Measurements from ENCODE around the gene PRKAG2.

- TF ChIP-seq CTCF (IDR thresholded peaks at IDR 0.05) (no peak), POLR2A (IDR thresholded peaks at IDR 0.05) (no peak)
These were observed 28.4 kb upstream of the PRKAG2 start for GRCh38 chr7:151905353-151905752.
